ENCODE measurements around the gene KCTD7. TPM values are rescaled to one million over a fixed set of nuclear protein-coding genes. Genes with fewer than 3 reads are reported as not detected.
"Not testable (repeated sequence)": the region's sequence is repeated elsewhere in the genome, so short reads cannot be mapped to it uniquely, and the experiment has no call there.

Gene KCTD7
- total and polyA plus RNA-seq, 3 donors from 2014 or later: 36.1 to 71.7 (median 62.4) TPM

- H3K27me3 ChIP-seq: no peaks in the 10 kb centered on the region
- peaks cover 6% of the 10 kb centered on the region for H3K4me1 ChIP-seq
- intact Hi-C loops (cut with DNase I; ENCODE audit: low total_unique reads): no loop called here
- no peaks in the 10 kb centered on the region for H3K36me3 ChIP-seq (ENCODE audit: low read depth, missing control alignments)
- H3K4me3 ChIP-seq: no peak overlapping the region
- peak; percentile 13 for DNase-seq
- WGBS, 2 donors: 89 to 90% methylated on average over 3 of the region's 3 CpGs
- no peak overlapping the region for H3K27ac ChIP-seq
- TF ChIP-seq CTCF (IDR thresholded peaks at IDR 0.05) (no peak), POLR2A (IDR thresholded peaks at IDR 0.05) (no peak)
- H3K9me3 ChIP-seq: no peaks in the 10 kb centered on the region
Observed at GRCh38 chr7:66679633-66680244, 51.1 kb downstream of the KCTD7 start.

- H3K4me3 ChIP-seq: peak overlapping the region; percentile 83 to 98
- TF ChIP-seq CTCF (IDR thresholded peaks at IDR 0.05) (no peak), POLR2A (IDR thresholded peaks at IDR 0.05) (peak; percentile 64)
- intact Hi-C loops (cut with DNase I; ENCODE audit: low total_unique reads): no loop called here
- DNase-seq: peak; percentile 98
- H3K27me3 ChIP-seq: no peaks in the 10 kb centered on the region
- H3K27ac ChIP-seq: peak overlapping the region; percentile 85 to 96
- no peaks in the 10 kb centered on the region for H3K9me3 ChIP-seq
- 2 to 5% methylated on average over 29 to 75 of the region's 78 CpGs for WGBS, 2 donors
- peaks cover 6% of the 10 kb centered on the region for H3K4me1 ChIP-seq
- no peaks in the 10 kb centered on the region for H3K36me3 ChIP-seq (ENCODE audit: low read depth, missing control alignments)
Observed at GRCh38 chr7:66681491-66682349, 53.0 kb downstream of the KCTD7 start.

GRCh38 chr7:66682350-66683093 is 53.8 kb downstream of the KCTD7 start:
- Histone ChIP-seq H3K9me3 (no peaks in the 10 kb centered on the region), H3K27me3 (no peaks in the 10 kb centered on the region), H3K4me1 (peaks cover 6% of the 10 kb centered on the region), H3K4me3 (peak overlapping the region; percentile 83 to 98), H3K27ac (peak overlapping the region; percentile 85 to 96), H3K36me3 (ENCODE audit: low read depth, missing control alignments) (no peaks in the 10 kb centered on the region)
- WGBS, 2 donors: 0 to 2% methylated on average over 22 to 66 of the region's 66 CpGs
- no peak for TF ChIP-seq CTCF (IDR thresholded peaks at IDR 0.05)
- TF ChIP-seq POLR2A (IDR thresholded peaks at IDR 0.05): no peak
- DNase-seq: no peak
- intact Hi-C loops (cut with DNase I; ENCODE audit: low total_unique reads): no loop called here

- H3K4me1 ChIP-seq; intact Hi-C loops (cut with DNase I; ENCODE audit: low total_unique reads); H3K27me3 ChIP-seq; H3K36me3 ChIP-seq (ENCODE audit: low read depth, missing control alignments); DNase-seq; H3K9me3 ChIP-seq: not testable (repeated sequence)
- WGBS, 2 donors: 41 to 52% methylated on average over 10 of the region's 10 CpGs
- H3K27ac ChIP-seq: peak overlapping the region in 1 of 2 donors; percentile 96
- H3K4me3 ChIP-seq: peak overlapping the region; percentile 83 to 98
Observed at GRCh38 chr7:66683094-66683769, 54.6 kb downstream of the KCTD7 start.

- no peaks in the 10 kb centered on the region for H3K36me3 ChIP-seq (ENCODE audit: low read depth, missing control alignments)
- TF ChIP-seq POLR2A (IDR thresholded peaks at IDR 0.05) (no peak), CTCF (IDR thresholded peaks at IDR 0.05) (no peak)
- DNase-seq: no peak
- no peaks in the 10 kb centered on the region for H3K27me3 ChIP-seq
- H3K9me3 ChIP-seq: no peaks in the 10 kb centered on the region
- WGBS, 2 donors: 78 to 79% methylated on average over 9 of the region's 9 CpGs
- H3K27ac ChIP-seq: no peak overlapping the region
- H3K4me3 ChIP-seq: no peak overlapping the region
- H3K4me1 ChIP-seq: peaks cover 6% of the 10 kb centered on the region
- intact Hi-C loops (cut with DNase I; ENCODE audit: low total_unique reads): no loop called here
Observed at GRCh38 chr7:66683770-66684123, 55.1 kb downstream of the KCTD7 start.

- H3K36me3 ChIP-seq (ENCODE audit: low read depth, missing control alignments); H3K4me1 ChIP-seq; intact Hi-C loops (cut with DNase I; ENCODE audit: low total_unique reads); DNase-seq; H3K9me3 ChIP-seq; H3K27ac ChIP-seq; H3K4me3 ChIP-seq; H3K27me3 ChIP-seq: not testable (repeated sequence)
- 86 to 99% methylated on average over 4 of the region's 4 CpGs for WGBS, 2 donors
Observed at GRCh38 chr7:66685663-66686062, 57.0 kb downstream of the KCTD7 start.
